CD4-positive, alpha-beta T cell treated with Interleukin-4 for 1 hour (primary cell): ENCODE measurements around the gene BEND2.

Experiments used
- DNase-seq, 2 donors: peaks; one replicate each; pipeline ENCODE4 v3.0.0-alpha.2; 2020 to 2022

BEND2 gene

DNA sequence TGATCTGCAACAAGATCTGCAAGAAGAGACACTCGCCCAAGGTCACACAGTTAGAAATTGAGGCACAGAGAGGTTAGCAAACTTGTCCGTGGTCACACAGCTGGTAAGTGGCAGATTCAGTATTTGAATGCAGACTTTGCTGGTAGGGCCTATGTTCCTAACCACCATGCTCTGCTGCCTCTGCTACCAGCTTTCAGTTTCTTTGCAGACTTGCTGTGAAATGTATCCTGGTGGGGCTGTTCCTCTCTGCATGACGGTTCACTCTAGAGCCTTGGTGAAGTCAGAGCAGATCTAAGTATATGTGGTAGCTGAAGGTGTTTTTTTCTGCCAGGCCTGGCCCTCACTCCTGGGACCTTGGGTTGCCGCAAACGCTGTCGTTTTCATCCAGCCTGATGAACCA is 87.1 kb downstream of the BEND2 start:
- no peak for DNase-seq

DNA sequence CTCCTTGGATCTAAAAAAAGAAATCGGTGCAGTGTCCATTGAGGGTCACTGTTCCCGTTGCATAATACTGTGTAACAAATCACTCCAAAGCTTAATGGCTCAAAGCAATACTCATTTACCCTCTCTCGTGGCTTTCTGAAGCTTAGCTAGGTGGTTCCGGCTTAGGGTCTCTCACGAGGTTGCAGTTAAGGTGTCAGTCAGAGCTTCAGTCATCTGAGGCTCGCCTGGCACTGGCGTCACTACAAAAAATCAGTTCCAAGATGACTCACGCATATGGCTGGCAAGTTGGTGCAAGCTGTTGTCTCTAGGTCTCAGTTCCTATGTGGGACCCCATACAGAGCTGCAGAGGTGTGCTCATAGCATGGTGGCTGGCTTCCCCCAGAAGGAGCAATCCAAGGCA is 91.0 kb downstream of the BEND2 start:
- DNase-seq, result no peak

DNA sequence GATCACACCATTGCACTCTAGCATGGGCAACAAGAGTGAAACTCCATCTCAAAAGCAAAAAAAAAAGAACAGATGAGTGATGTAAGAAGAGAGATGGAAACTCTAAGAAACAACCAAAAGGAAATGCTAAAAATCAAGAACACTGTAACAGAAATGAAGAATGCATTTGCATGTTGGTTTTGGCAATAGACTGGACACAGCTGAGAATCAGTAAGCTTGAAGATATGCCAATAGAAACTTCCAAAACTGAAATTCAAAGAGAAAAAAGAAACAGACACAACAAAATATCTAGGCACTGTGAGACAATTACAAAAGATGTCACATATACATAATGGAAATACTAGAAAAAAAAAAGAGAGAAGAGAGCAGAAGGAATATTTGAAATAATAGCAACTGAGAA is 93.7 kb downstream of the BEND2 start:
- DNase-seq, result no peak

DNA sequence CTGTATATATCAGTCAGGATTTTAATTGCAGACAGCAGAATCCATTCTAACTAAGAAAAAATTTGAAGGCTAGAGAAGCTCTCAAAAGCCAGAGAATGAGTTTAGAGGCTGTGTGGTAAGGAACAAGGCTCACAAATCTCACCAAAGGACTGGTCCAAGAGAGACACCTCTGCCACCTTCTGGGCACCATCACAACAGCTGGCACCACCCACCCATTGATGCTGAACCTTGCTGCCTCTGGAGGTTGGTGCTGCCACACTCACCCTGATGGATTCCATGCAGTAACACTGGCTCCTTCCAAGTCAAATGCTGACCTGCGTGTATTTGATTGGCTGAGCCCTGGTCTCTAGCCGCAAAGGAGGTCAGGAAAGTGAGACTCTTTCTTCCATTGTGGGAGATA is 100.8 kb downstream of the BEND2 start:
- DNase-seq, result no peak
